Osteoblast (primary cell): ENCODE results near the gene AQP6. TPM values are rescaled to one million over a fixed set of nuclear protein-coding genes. Genes with fewer than 3 reads are reported as not detected.
A peak's percentile ranks its signal among the peaks of the same experiment; 100 is the strongest.

Source experiments
- DNase-seq: peaks from one replicate; pipeline ENCODE4 v3.0.0; 2011; ENCODE audit warnings: low spot score, mixed read lengths; ENCODE audit not compliant: insufficient read length; ENCODE audit errors: missing footprints
- H2AFZ ChIP-seq: 2 replicates; pipeline ENCODE4 v1.6.0; 2011; ENCODE audit warnings: mild to moderate bottlenecking, low read length
- H3K27ac ChIP-seq: 2 replicates; pipeline ENCODE4 v1.5.1; 2011; ENCODE audit warnings: mild to moderate bottlenecking, low read depth, low read length, moderate library complexity
- H3K27me3 ChIP-seq: 2 replicates; pipeline ENCODE4 v1.6.0; 2012; ENCODE audit warnings: mild to moderate bottlenecking, control low read depth, inconsistent platforms, low read length, moderate library complexity; ENCODE audit not compliant: insufficient read depth
- H3K36me3 ChIP-seq: 2 replicates; pipeline ENCODE4 v1.5.1; 2011; ENCODE audit warnings: mild to moderate bottlenecking, low read length, control low read depth, moderate library complexity; ENCODE audit not compliant: insufficient read depth
- H3K4me1 ChIP-seq: 2 replicates; pipeline ENCODE4 v1.5.1; 2011; ENCODE audit warnings: mild to moderate bottlenecking, low read length, control low read depth, moderate library complexity; ENCODE audit not compliant: insufficient read depth
- H3K4me2 ChIP-seq: 2 replicates; pipeline ENCODE4 v1.6.0; 2011; ENCODE audit warnings: mild to moderate bottlenecking, low read length; ENCODE audit not compliant: insufficient read depth
- H3K4me3 ChIP-seq: fragments of 200-600 bp; sonication (generic); 3 replicates; pipeline ENCODE4 v1.5.1; 2012; ENCODE audit warnings: mild to moderate bottlenecking, low read length, inconsistent platforms; ENCODE audit not compliant: insufficient read depth
- H3K79me2 ChIP-seq: 2 replicates; pipeline ENCODE4 v1.6.0; 2012; ENCODE audit warnings: mild to moderate bottlenecking, low read length, control low read depth, inconsistent platforms; ENCODE audit not compliant: insufficient read depth
- H3K9me3 ChIP-seq: 2 replicates; pipeline ENCODE4 v1.5.1; 2011; ENCODE audit warnings: low read depth, low read length, control low read depth
- H4K20me1 ChIP-seq: 2 replicates; pipeline ENCODE4 v1.6.0; 2012; ENCODE audit warnings: mild to moderate bottlenecking, low read length, control low read depth; ENCODE audit not compliant: insufficient read depth
- CTCF ChIP-seq: IDR thresholded peaks from 2 replicates; pipeline ENCODE4 v1.5.1; 2011; ENCODE audit warnings: mild to moderate bottlenecking, low read depth, low read length, moderate library complexity; ENCODE audit errors: extremely low read depth
- total RNA-seq: library from RNA; depleted of rRNA; stranded (reverse); fragments of >200 nt; gene quantifications from 2 replicates; pipeline ENCODE4 v1.2.3, GENCODE V29; 2012

AQP6 gene
- total RNA-seq, 1 donor, result not detected

- Histone ChIP-seq H4K20me1 (no peaks in the 10 kb centered on the region), H3K27me3 (no peaks in the 10 kb centered on the region), H3K4me2 (peak overlapping the region; percentile 89), H3K79me2 (peaks cover 55% of the 10 kb centered on the region), H3K36me3 (no peaks in the 10 kb centered on the region), H2AFZ (peak overlapping the region; percentile 94), H3K9me3 (no peaks in the 10 kb centered on the region), H3K27ac (peak overlapping the region; percentile 71), H3K4me3 (peak overlapping the region; percentile 92), H3K4me1 (peaks cover 27% of the 10 kb centered on the region)
- TF ChIP-seq CTCF, result no peak
- peak; percentile 76 for DNase-seq
Measured at GRCh38 chr12:50024805-50025186, 52.0 kb downstream of the AQP6 start.

DNA sequence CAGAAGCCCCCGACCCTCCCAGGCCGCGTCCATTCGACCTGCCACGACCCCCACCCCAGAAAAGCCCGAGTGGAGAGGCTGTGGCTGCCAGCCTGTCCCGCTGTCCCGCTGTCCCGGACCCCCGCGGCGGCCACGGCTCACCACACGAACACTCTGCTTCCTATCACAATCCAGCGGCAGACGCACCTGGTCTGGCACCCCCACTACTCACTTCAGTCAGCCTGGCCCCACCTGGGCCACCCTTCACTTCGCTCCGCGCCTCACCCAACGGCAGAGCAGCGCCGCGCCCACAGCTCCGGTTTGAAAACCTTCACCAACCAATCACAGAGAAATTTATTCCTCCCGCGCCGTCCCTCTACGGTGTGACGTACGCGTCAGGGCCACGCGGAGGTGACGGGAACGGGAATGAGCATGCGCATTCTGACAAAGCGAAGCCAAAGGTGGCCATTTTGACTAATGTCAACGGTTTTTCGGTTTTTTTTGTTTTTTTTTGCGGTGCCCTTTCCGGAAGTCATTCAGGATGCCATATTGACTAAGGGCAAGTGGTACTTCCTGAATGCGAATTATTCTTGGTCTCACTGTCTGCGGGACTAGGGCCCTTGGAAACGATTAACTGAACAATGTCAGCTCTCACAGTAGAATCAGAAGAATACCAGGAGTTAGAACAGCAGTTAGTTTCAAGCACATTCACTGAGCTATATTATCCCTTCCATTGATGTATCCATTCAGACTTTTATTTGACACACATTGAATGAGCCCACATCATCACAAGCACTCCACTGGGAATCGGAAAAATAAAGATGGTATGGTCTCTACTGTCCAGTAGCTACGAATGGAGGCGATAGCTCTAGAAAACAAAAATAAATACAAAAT, 52.7 kb downstream of the AQP6 start, which contains the start of gene RACGAP1:
TSS of gene RACGAP1 (minus strand) at position 308 of the 873 bp plus-strand sequence. CDS start 8,779 bp downstream, outside the sequence.
- Histone ChIP-seq H3K27me3 (no peaks in the 10 kb centered on the region), H4K20me1 (no peaks in the 10 kb centered on the region)

GRCh38 chr12:50026691-50027090, 53.9 kb downstream of the AQP6 start:
- no peak overlapping the region for H3K4me2 ChIP-seq
- H3K4me1 ChIP-seq, result peaks cover 14% of the 10 kb centered on the region
- no peak overlapping the region for H3K4me3 ChIP-seq
- DNase-seq, result no peak
- no peaks in the 10 kb centered on the region for H4K20me1 ChIP-seq
- no peak for TF ChIP-seq CTCF
- no peaks in the 10 kb centered on the region for H3K9me3 ChIP-seq
- H3K36me3 ChIP-seq, result no peaks in the 10 kb centered on the region
- H3K27me3 ChIP-seq, result no peaks in the 10 kb centered on the region
- no peak overlapping the region for H2AFZ ChIP-seq
- no peak overlapping the region for H3K27ac ChIP-seq
- H3K79me2 ChIP-seq, result peaks cover 36% of the 10 kb centered on the region

More for the DNA sequence above, 52.7 kb downstream of the AQP6 start, which contains the start of gene RACGAP1:
- peak; percentile 97 for DNase-seq
- peak within 1 kb of the TSS; percentile 89 for H3K4me2 ChIP-seq
- H3K27ac ChIP-seq, result peak within 1 kb of the TSS; percentile 71
- peak within 1 kb of the TSS; percentile 94 for H2AFZ ChIP-seq
- no peaks in the 10 kb centered on the region for H3K9me3 ChIP-seq
- no peaks in the 10 kb centered on the region for H3K36me3 ChIP-seq
- no peak for TF ChIP-seq CTCF
- peaks cover 26% of the 10 kb centered on the region for H3K4me1 ChIP-seq
- peak within 1 kb of the TSS; percentile 92 for H3K4me3 ChIP-seq
- H3K79me2 ChIP-seq, result peaks cover 49% of the 10 kb centered on the region

Other genes starting within 250 kb of the AQP6 start
- 398 and 421 TPM in 2 replicates for gene TMBIM6, start 231.4 kb upstream of the AQP6 start, total RNA-seq
- gene NCKAP5L, start 144.5 kb upstream of the AQP6 start, total RNA-seq, result 34.8 and 40.5 TPM in 2 replicates
- 4.7 and 5.4 TPM in 2 replicates for gene BCDIN3D, start 129.8 kb upstream of the AQP6 start, total RNA-seq
- 0.88 and 1.4 TPM in 2 replicates for gene FAIM2, start 69.0 kb upstream of the AQP6 start, total RNA-seq
- not detected in 2 replicates for gene AQP2, start 22.2 kb upstream of the AQP6 start, total RNA-seq
- gene AQP5, start 11.1 kb upstream of the AQP6 start, total RNA-seq, result not detected in 2 replicates
- gene RACGAP1, start 52.5 kb downstream of the AQP6 start, total RNA-seq, result 12.7 and 16.5 TPM in 2 replicates
- 0.72 and 0.88 TPM in 2 replicates for gene ASIC1, start 84.6 kb downstream of the AQP6 start, total RNA-seq
- 50.3 and 53.0 TPM in 2 replicates for gene SMARCD1, start 112.4 kb downstream of the AQP6 start, total RNA-seq
- under 0.01 TPM in 1 of 2 replicates, not detected in the other for gene GPD1, start 131.1 kb downstream of the AQP6 start, total RNA-seq
- gene COX14, start 139.3 kb downstream of the AQP6 start, total RNA-seq, result 29.0 and 29.8 TPM in 2 replicates
- 30.9 and 33.7 TPM in 2 replicates for gene CERS5, start 194.4 kb downstream of the AQP6 start, total RNA-seq